Heart right ventricle (tissue), 16 donors: Measurements from ENCODE around the gene TRIM40. TPM values are rescaled to one million over a fixed set of nuclear protein-coding genes. Genes with fewer than 3 reads are reported as not detected.
A peak's percentile ranks its signal among the peaks of the same experiment; 100 is the strongest.

Source experiments
- ATAC-seq, 8 donors: fragments of 200-7000 bp; cut with Tn5 transposase; one replicate each; pipeline ENCODE4 v1.9.1; 2020; ENCODE audit warnings: mild to moderate bottlenecking in 8 of 8, moderate library complexity in 8 of 8, moderate number of reproducible peaks in 1 of 8
- DNase-seq, 2 donors: peaks; one replicate each; pipeline ENCODE4 v3.0.0-alpha.2; 2020
- H3K27ac ChIP-seq, 10 donors: fragments of 200-600 bp; sonication (generic) in 2 of 10; one replicate each; pipeline versions ENCODE4 v1.5.0 to v1.8.0; 2020 to 2022; ENCODE audit warnings: mild to moderate bottlenecking in 3 of 10
- H3K27me3 ChIP-seq, 7 donors: fragments of 200-600 bp; one replicate each; pipeline ENCODE4 v1.8.0; 2021 to 2022; ENCODE audit warnings: mild to moderate bottlenecking in 2 of 7
- H3K36me3 ChIP-seq, 9 donors: fragments of 200-600 bp; sonication (generic) in 1 of 9; one replicate each; pipeline versions ENCODE4 v1.5.0 to v1.8.0; 2020 to 2022; ENCODE audit warnings: mild to moderate bottlenecking in 2 of 9
- H3K4me1 ChIP-seq, 9 donors: fragments of 200-600 bp; sonication (generic) in 1 of 9; one replicate each; pipeline versions ENCODE4 v1.5.0 to v1.8.0; 2020 to 2022; ENCODE audit warnings: mild to moderate bottlenecking in 4 of 9
- H3K4me3 ChIP-seq, 10 donors: fragments of 200-600 bp; sonication (generic) in 2 of 10; one replicate each; pipeline versions ENCODE4 v1.5.0 to v1.8.0; 2020 to 2022; ENCODE audit warnings: mild to moderate bottlenecking in 7 of 10, moderate library complexity in 2 of 10
- H3K9me3 ChIP-seq, 11 donors: fragments of 200-600 bp in 10 of 11; sonication (generic) in 2 of 11; one replicate each; pipeline versions ENCODE4 v1.5.0 to v1.8.0; 2013 to 2022; ENCODE audit warnings: mild to moderate bottlenecking in 2 of 11, control low read depth in 1 of 11, moderate library complexity in 1 of 11
- WGBS, 2 donors: extraction: QIAGEN DNeasy Blood & Tissue Kit; methylation state at CpG; one replicate each; pipeline ENCODE4 v1.1.7; 2013; ENCODE audit warnings: inconsistent platforms in 1 of 2; 5-methylcytosine and 5-hydroxymethylcytosine counted together
- intact Hi-C, 10 donors: fragments of 100-400 bp; cut with DNase I; formaldehyde crosslinking; loops; one replicate each; pipeline versions ENCODE4 v1.11.1 to v1.14.2; 2022
- polyA plus RNA-seq, 2 donors: library from polyadenylated mRNA; stranded (reverse); fragments of 200-250 nt; gene quantifications; one replicate each; pipeline ENCODE4 v1.2.3, GENCODE V29; 2013
- total RNA-seq, 10 donors: library from RNA; stranded (reverse); fragmentation: NEBNext Ultra II Directional in 3 of 10; extraction: Animal tissue kit (Norgen Biotek cat#: 25700) in 3 of 10; gene quantifications; one replicate each; pipeline versions ENCODE4 v1.2.1 to v1.2.4, GENCODE V29; 2021 to 2023
- TF ChIP-seq, protein P1 (sequence below), 9 donors: fragments of 200-600 bp; sonication (generic) in 2 of 9; IDR thresholded peaks; one replicate each; pipeline versions ENCODE4 v1.5.0 to v1.8.0; 2021 to 2022; ENCODE audit warnings: antibody characterized with exemption in 9 of 9, mild to moderate bottlenecking in 5 of 9, moderate library complexity in 1 of 9
- donor health status: Arrhythmogenic right ventricular cardiomyopathy.
- donor health status: ischemic (EF 13 %, LVEDD 7.1; RV severe dilation, severe dysfunction).
- donor health status: healthy with polysubstance abuse.
- donor health status: DM: no; HTN: yes; CAD: no.
- donor health status: DM: no; HTN: no; CAD: no.
- donor health status: ischemic (EF 25% LVEDD 6.9; RV normal size, moderate dysfunction).
- donor health status: ischemic (EF 25% LVEDD 5.7; RV mildly dilated, moderate dysfunction).
- donor health status: healthy.
- donor health status: DM: yes; HTN: yes; CAD: no.
- donor health status: Ischemic cardiomyopathy.
- donor health status: ischemic (EF 35%, LVEDD 5.7; RV mildly dilated, moderate dysfunction).
- donor health status: nonischemic (EF 11% LVEDD 7.7; RV severe dilation, severe dysfunction).
- donor health status: DM: yes; HTN: yes; CAD: no.
- donor health status: PGD.
- donor health status: ischemic (EF 29% LVEDD 5.4; RV normal size, mild dysfunction).
- donor health status: nonischemic (EF 23%, LVEDD 6.1; RV moderate dilation, normal function).

Gene TRIM40
- total and polyA plus RNA-seq, 12 donors: not detected

DNA sequence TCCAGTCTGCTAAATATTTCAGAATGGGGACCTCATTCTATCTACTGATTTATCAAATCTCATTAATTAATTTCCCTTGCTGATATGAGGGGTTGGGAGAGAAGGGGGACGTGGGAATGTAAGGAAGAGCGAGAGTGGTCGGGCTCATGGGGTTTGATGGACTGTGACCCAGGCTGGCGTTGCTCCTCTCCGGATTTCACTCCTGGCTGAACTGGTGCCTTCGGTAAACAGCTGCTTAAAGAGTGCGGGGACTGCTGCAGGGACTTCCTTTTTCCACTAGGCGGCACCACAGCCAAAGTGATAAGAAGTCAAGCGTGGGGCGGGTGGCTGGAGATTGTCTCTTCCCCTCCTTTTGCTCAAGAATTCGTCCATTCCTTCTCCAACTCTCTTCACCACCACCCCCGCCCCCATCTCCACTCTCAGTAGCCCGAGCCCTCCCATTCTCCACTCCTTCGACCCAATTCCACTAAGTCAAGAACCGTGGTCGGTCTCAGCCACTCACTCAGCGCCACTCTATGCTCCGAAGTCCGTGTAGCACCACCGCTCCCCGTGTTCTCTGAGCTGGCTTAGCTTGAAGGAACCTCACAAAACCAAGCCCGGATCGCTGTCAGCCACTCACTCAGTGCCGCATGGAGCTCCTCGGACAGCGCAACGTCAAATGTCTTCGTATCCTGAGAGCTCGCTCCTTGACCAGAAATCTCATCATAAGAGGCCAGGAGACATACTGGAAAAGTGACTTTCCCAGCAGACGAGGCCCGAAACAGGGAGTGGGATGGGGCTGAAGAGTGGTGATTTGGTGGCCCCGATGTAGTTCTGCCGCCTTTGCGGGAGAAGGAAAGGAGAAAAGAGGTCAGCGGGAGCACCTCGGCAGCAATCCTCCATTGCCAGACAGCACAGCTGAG, 32.7 kb upstream of the TRIM40 start:
- Histone ChIP-seq H3K9me3 (no peaks in the 10 kb centered on the region), H3K36me3 (no peaks in the 10 kb centered on the region), H3K27me3 (peaks cover 4 to 79% (median 47%) of the 10 kb centered on the region in 7 donors), H3K4me1 (peaks cover 9 to 39% (median 29%) of the 10 kb centered on the region in 9 donors), H3K27ac (peak overlapping the region in 9 of 10 donors; percentile 33 to 83 (median 65)), H3K4me3 (peak overlapping the region in 9 of 10 donors; percentile 20 to 56 (median 49))
- intact Hi-C loops: loop anchor here in 8 of 10 donors (1.0 to 10.0 kb wide), 9 partner anchors 28 to 292 kb away; partner anchors contain the start of gene PPP1R11 (in 6 of the 8)
- WGBS, 2 donors: 2 to 3% methylated on average over 36 of the region's 36 CpGs
- DNase-seq (peak; percentile 78 to 89), ATAC-seq (peak; percentile 76 to 91 (median 83))
- TF ChIP-seq, protein P1, sequence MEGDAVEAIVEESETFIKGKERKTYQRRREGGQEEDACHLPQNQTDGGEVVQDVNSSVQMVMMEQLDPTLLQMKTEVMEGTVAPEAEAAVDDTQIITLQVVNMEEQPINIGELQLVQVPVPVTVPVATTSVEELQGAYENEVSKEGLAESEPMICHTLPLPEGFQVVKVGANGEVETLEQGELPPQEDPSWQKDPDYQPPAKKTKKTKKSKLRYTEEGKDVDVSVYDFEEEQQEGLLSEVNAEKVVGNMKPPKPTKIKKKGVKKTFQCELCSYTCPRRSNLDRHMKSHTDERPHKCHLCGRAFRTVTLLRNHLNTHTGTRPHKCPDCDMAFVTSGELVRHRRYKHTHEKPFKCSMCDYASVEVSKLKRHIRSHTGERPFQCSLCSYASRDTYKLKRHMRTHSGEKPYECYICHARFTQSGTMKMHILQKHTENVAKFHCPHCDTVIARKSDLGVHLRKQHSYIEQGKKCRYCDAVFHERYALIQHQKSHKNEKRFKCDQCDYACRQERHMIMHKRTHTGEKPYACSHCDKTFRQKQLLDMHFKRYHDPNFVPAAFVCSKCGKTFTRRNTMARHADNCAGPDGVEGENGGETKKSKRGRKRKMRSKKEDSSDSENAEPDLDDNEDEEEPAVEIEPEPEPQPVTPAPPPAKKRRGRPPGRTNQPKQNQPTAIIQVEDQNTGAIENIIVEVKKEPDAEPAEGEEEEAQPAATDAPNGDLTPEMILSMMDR (IDR thresholded peaks at IDR 0.05): peak; percentile 71 to 94 (median 89)

DNA sequence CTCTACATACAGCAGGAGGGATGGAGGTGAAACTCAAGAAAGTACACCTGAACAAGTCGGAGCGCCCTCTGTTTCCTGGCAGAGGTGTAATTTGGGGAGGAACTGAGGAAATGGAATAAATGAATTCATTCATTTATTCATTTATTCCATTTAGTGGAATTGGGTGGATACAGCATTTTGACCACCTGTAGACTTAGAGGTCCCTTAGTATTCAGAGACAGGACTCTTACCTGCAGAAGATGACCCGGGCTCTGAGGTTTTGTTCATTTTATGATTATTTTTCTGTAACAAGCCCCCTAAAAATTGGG, 32.1 kb upstream of the TRIM40 start:
- ATAC-seq (no peak), DNase-seq (no peak)
- Histone ChIP-seq H3K4me3 (peak overlapping the region in 8 of 10 donors; percentile 20 to 56 (median 49)), H3K27me3 (peaks cover 4 to 79% (median 47%) of the 10 kb centered on the region in 7 donors), H3K4me1 (peaks cover 9 to 39% (median 29%) of the 10 kb centered on the region in 9 donors), H3K27ac (peak overlapping the region in 1 of 10 donors; percentile 23), H3K36me3 (no peaks in the 10 kb centered on the region), H3K9me3 (no peaks in the 10 kb centered on the region)
- WGBS, 2 donors: 46 to 52% methylated on average over 3 of the region's 3 CpGs
- TF ChIP-seq, protein P1 (IDR thresholded peaks at IDR 0.05): no peak
- intact Hi-C loops: loop anchor here in 8 of 10 donors (1.0 to 10.0 kb wide), 8 partner anchors 27 to 291 kb away; partner anchors contain the start of gene PPP1R11 (in 5 of the 8)

DNA sequence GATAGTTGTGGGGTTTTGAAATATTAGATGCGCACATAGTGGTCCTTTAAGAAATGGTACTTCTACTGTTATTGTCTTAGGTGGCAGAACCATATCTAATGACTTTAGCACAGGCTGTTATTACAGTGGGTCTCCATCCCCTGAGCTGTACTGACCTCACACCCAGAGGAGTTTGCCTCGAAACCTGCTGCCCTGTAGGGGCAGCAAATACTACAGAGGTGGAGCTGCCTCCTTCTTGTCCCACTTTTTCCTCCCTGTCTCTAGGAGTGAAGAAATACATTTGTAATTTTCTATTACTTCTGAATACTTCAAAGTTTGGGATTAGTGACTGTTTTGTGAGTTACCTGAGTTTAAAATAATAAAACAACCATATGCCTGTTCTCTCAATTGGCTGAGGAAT, 31.3 kb upstream of the TRIM40 start:
- intact Hi-C loops: loop anchor here in 6 of 10 donors (2.0 to 10.0 kb wide), 6 partner anchors 26 to 290 kb away; partner anchors contain the start of gene PPP1R11 (in 2 of the 6)
- Histone ChIP-seq H3K27me3 (peaks cover 4 to 79% (median 48%) of the 10 kb centered on the region in 7 donors), H3K4me1 (peaks cover 9 to 39% (median 29%) of the 10 kb centered on the region in 9 donors), H3K9me3 (no peaks in the 10 kb centered on the region), H3K36me3 (no peaks in the 10 kb centered on the region), H3K27ac (no peak overlapping the region), H3K4me3 (no peak overlapping the region)
- 88 to 90% methylated on average over 2 of the region's 2 CpGs for WGBS, 2 donors
- DNase-seq (no peak), ATAC-seq (no peak)
- TF ChIP-seq, protein P1 (IDR thresholded peaks at IDR 0.05): no peak

DNA sequence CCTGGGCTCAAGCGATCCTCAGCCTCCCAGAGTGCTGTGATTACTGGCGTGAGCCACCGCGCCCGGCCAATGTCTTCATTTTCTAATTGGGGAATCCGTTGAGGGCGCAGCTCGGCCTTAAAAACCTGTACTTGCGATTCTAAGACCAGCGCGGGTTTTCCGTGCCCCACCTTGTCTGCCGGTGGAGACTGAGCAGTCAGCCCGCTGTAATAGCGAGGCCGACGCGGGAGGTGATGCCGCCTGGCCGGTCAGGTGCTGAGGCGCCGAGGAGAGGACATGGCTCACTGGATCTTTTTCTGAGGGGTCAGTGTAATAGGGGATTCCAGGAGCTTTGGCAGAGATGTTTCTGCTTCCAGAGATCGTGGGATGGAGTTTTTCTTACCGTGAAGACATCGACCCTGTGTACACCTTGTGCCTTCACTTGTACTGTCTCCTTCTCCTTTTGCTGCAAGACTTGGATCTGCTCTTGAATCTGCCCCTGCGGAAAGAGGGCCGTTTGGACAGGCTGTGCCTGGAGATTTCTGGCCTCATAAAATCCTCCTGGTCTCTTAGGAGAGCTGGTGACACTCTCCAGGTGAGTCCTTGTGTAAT, 24.6 kb upstream of the TRIM40 start:
- no peak overlapping the region for H3K4me3 ChIP-seq
- no peak for DNase-seq
- H3K27ac ChIP-seq: no peak overlapping the region
- 33 to 59% methylated on average over 27 of the region's 27 CpGs for WGBS, 2 donors
- no peaks in the 10 kb centered on the region for H3K36me3 ChIP-seq
- no peak for ATAC-seq
- no peaks in the 10 kb centered on the region for H3K9me3 ChIP-seq
- no peaks in the 10 kb centered on the region for H3K4me1 ChIP-seq
- intact Hi-C loops: no loop called here
- TF ChIP-seq, protein P1 (IDR thresholded peaks at IDR 0.05): no peak
- H3K27me3 ChIP-seq: peaks cover 5 to 93% (median 81%) of the 10 kb centered on the region in 7 donors
